H1 (cell line): ENCODE measurements around the gene TMC3. TPM values are rescaled to one million over a fixed set of nuclear protein-coding genes. Genes with fewer than 3 reads are reported as not detected.

ENCODE experiments used
- CTCF ChIA-PET: fragments of 300-600 bp; sonication (Branson Sonifier 250); formaldehyde crosslinking; loops from one replicate; lab custom pipeline; 2021; ENCODE audit not compliant: partially characterized antibody; lab: Charles Lee
- POLR2A ChIA-PET: fragments of 300-600 bp; sonication (Branson Sonifier 250); formaldehyde crosslinking; loops from one replicate; lab custom pipeline; 2021; ENCODE audit warnings: inconsistent platforms; ENCODE audit not compliant: partially characterized antibody; lab: Charles Lee
- DNase-seq, 2 experiments: peaks; one replicate each; pipeline versions ENCODE4 v3.0.0 to v3.0.0-alpha.2; 2010 to 2022; ENCODE audit warnings: low spot score in 2 of 2, low read depth in 1 of 2, mixed read lengths in 1 of 2
- FAIRE-seq: peaks from 2 replicates; lab custom pipeline; 2011; peaks lifted over from hg19 to GRCh38; lab: Jason Lieb, UNC
- H2AFZ ChIP-seq: 2 replicates; pipeline ENCODE4 v1.8.1; 2012; ENCODE audit warnings: low read length, inconsistent platforms
- H2AK5ac ChIP-seq: 2 replicates; pipeline ENCODE4 v1.6.1; 2013; ENCODE audit warnings: low read depth, low read length
- H2BK120ac ChIP-seq: replicated peaks from 2 replicates; pipeline ENCODE3; 2013; ENCODE audit warnings: low read depth, low read length, inconsistent platforms
- H2BK12ac ChIP-seq: 2 replicates; pipeline ENCODE4 v1.6.1; 2013; ENCODE audit warnings: low read depth, low read length
- H2BK15ac ChIP-seq: 2 replicates; pipeline ENCODE4 v1.6.1; 2013; ENCODE audit warnings: low read length
- H2BK20ac ChIP-seq: 2 replicates; pipeline ENCODE4 v1.6.1; 2013; ENCODE audit warnings: low read length
- H2BK5ac ChIP-seq: 2 replicates; pipeline ENCODE4 v1.6.1; 2013; ENCODE audit warnings: low read depth, low read length
- H3K14ac ChIP-seq: 2 replicates; pipeline ENCODE4 v1.6.1; 2013; ENCODE audit warnings: inconsistent platforms; ENCODE audit not compliant: insufficient read length
- H3K18ac ChIP-seq: 2 replicates; pipeline ENCODE4 v1.6.1; 2013; ENCODE audit warnings: low read length; ENCODE audit errors: extremely low read depth
- H3K23ac ChIP-seq: 2 replicates; pipeline ENCODE4 v1.6.1; 2013; ENCODE audit warnings: inconsistent platforms; ENCODE audit not compliant: insufficient read length
- H3K23me2 ChIP-seq: 2 replicates; pipeline ENCODE4 v1.6.1; 2013; ENCODE audit warnings: low read depth, low read length
- H3K27ac ChIP-seq: 2 replicates; pipeline ENCODE4 v1.6.1; 2011; ENCODE audit warnings: low read depth, low read length, inconsistent platforms
- H3K27me3 ChIP-seq, 4 experiments: replicated peaks in 1 of 4; 1 replicate in 1 of 4; 2 replicates in 3 of 4; pipeline versions ENCODE4 v1.6.1 to v1.8.1; 2011 to 2013; ENCODE audit warnings: low read length in 3 of 4, mild to moderate bottlenecking in 3 of 4, inconsistent platforms in 2 of 4, mixed read lengths in 2 of 4, moderate library complexity in 1 of 4; ENCODE audit not compliant: control insufficient read depth in 3 of 4, insufficient read depth in 3 of 4; ENCODE audit errors: extremely low read depth in 1 of 4
- H3K36me3 ChIP-seq, 4 experiments: 2 replicates each; pipeline versions ENCODE4 v1.6.1 to v1.8.1; 2011 to 2013; ENCODE audit warnings: mild to moderate bottlenecking in 4 of 4, low read length in 3 of 4, moderate library complexity in 2 of 4, control low read depth in 1 of 4, inconsistent platforms in 1 of 4; ENCODE audit not compliant: insufficient read depth in 4 of 4, control insufficient read depth in 2 of 4
- H3K4ac ChIP-seq: replicated peaks from 2 replicates; pipeline ENCODE3; 2013; ENCODE audit warnings: low read length, low read depth, mixed read lengths, inconsistent platforms; ENCODE audit not compliant: insufficient read length
- H3K4me1 ChIP-seq, 4 experiments: replicated peaks in 1 of 4; 1 replicate in 1 of 4; 2 replicates in 3 of 4; pipeline versions ENCODE4 v1.6.1 to v1.8.1; 2011 to 2013; ENCODE audit warnings: low read length in 3 of 4, inconsistent platforms in 2 of 4, mixed read lengths in 1 of 4; ENCODE audit not compliant: insufficient read depth in 4 of 4, control insufficient read depth in 3 of 4
- H3K4me2 ChIP-seq, 2 experiments: 2 replicates each; pipeline versions ENCODE4 v1.6.1 to v1.8.1; 2011 to 2013; ENCODE audit warnings: low read depth in 2 of 2, low read length in 2 of 2, control low read depth in 1 of 2, inconsistent platforms in 1 of 2, mild to moderate bottlenecking in 1 of 2; ENCODE audit not compliant: insufficient read depth in 1 of 2
- H3K4me3 ChIP-seq, 4 experiments: fragments of 200-600, 300-600 bp in 1 of 4; sonication (generic), shearing (Covaris generic), sonication (Bioruptor Twin) in 1 of 4; 2 replicates each; pipeline versions ENCODE4 v1.5.1 to v1.8.1; 2011 to 2016; ENCODE audit warnings: low read length in 4 of 4, low read depth in 3 of 4, control low read depth in 2 of 4, inconsistent platforms in 2 of 4, mild to moderate bottlenecking in 2 of 4, mixed read lengths in 1 of 4, moderate library complexity in 1 of 4; ENCODE audit not compliant: insufficient read depth in 2 of 4; ENCODE audit errors: extremely low read depth in 1 of 4
- H3K56ac ChIP-seq: replicated peaks from 2 replicates; pipeline ENCODE3; 2013; ENCODE audit warnings: low read depth, mild to moderate bottlenecking, mixed read lengths, low read length, inconsistent platforms; ENCODE audit not compliant: insufficient read length
- H3K79me1 ChIP-seq: 2 replicates; pipeline ENCODE4 v1.6.1; 2013; ENCODE audit warnings: low read depth, low read length, control low read depth
- H3K79me2 ChIP-seq, 2 experiments: 2 replicates each; pipeline versions ENCODE4 v1.6.1 to v1.8.1; 2012 to 2013; ENCODE audit warnings: low read length in 2 of 2, mild to moderate bottlenecking in 2 of 2, inconsistent platforms in 1 of 2; ENCODE audit not compliant: insufficient read depth in 2 of 2, control insufficient read depth in 1 of 2
- H3K9ac ChIP-seq, 4 experiments: replicated peaks in 1 of 4; 1 replicate in 1 of 4; 2 replicates in 3 of 4; pipeline versions ENCODE4 v1.6.1 to v1.8.1; 2011 to 2013; ENCODE audit warnings: low read depth in 3 of 4, low read length in 3 of 4, control low read depth in 2 of 4, mild to moderate bottlenecking in 2 of 4, moderate library complexity in 2 of 4, inconsistent platforms in 1 of 4; ENCODE audit errors: extremely low read depth in 1 of 4
- H3K9me3 ChIP-seq, 2 experiments: 2 replicates each; pipeline versions ENCODE4 v1.6.1 to v1.8.1; 2012 to 2013; ENCODE audit warnings: mild to moderate bottlenecking in 2 of 2, moderate library complexity in 2 of 2, control low read depth in 1 of 2, inconsistent platforms in 1 of 2, low read depth in 1 of 2, low read length in 1 of 2, mixed read lengths in 1 of 2; ENCODE audit not compliant: insufficient read depth in 2 of 2
- H4K20me1 ChIP-seq, 2 experiments: replicated peaks in 1 of 2; 2 replicates each; pipeline versions ENCODE3 to v1.8.1; 2011 to 2013; ENCODE audit warnings: inconsistent platforms in 2 of 2, low read length in 2 of 2, mild to moderate bottlenecking in 1 of 2; ENCODE audit not compliant: insufficient read depth in 2 of 2, control insufficient read depth in 1 of 2
- H4K5ac ChIP-seq: 2 replicates; pipeline ENCODE4 v1.6.1; 2013; ENCODE audit warnings: low read length, low read depth, mixed read lengths, inconsistent platforms; ENCODE audit not compliant: insufficient read length
- H4K8ac ChIP-seq: 2 replicates; pipeline ENCODE4 v1.8.0; 2013; ENCODE audit warnings: mild to moderate bottlenecking, moderate library complexity, low read length, inconsistent platforms; ENCODE audit not compliant: insufficient read depth; ENCODE audit errors: extremely low read depth
- H4K91ac ChIP-seq: replicated peaks from 2 replicates; pipeline ENCODE3; 2013; ENCODE audit warnings: low read length, mixed read lengths, inconsistent platforms; ENCODE audit not compliant: insufficient read length
- BCL11A ChIP-seq, 2 experiments: IDR thresholded peaks; one replicate each; pipeline ENCODE4 v1.6.1; 2011; ENCODE audit warnings: low read depth in 2 of 2, low read length in 2 of 2, mild to moderate bottlenecking in 2 of 2
- FOSL1 ChIP-seq: IDR thresholded peaks from 2 replicates; pipeline ENCODE4 v1.6.1; 2011; ENCODE audit warnings: mild to moderate bottlenecking, low read depth, low read length, moderate library complexity; ENCODE audit not compliant: insufficient read depth
- KDM1A ChIP-seq: fragments of 200-600, 300-600 bp; sonication (generic); IDR thresholded peaks from 2 replicates; pipeline ENCODE4 v1.7.1; 2016; ENCODE audit warnings: mild to moderate bottlenecking, low read length, borderline replicate concordance
- MAFK ChIP-seq: IDR thresholded peaks from 2 replicates; pipeline ENCODE4 v1.6.1; 2012; ENCODE audit warnings: low read depth, mild to moderate bottlenecking, improper control_type of control experiment, low read length
- SRF ChIP-seq: IDR thresholded peaks from 2 replicates; pipeline ENCODE4 v1.6.1; 2011; ENCODE audit warnings: mild to moderate bottlenecking, low read depth, low read length, moderate library complexity
- TAF1 ChIP-seq: IDR thresholded peaks from 2 replicates; pipeline ENCODE4 v1.6.1; 2011; ENCODE audit warnings: mild to moderate bottlenecking, low read depth, low read length
- TEAD4 ChIP-seq: IDR thresholded peaks from 2 replicates; pipeline ENCODE4 v1.6.1; 2012; ENCODE audit warnings: low read depth, low read length, inconsistent platforms, mixed read lengths
- WGBS, 2 experiments: shearing (Covaris generic) in 1 of 2; methylation state at CpG; one replicate each; pipeline versions ENCODE4 v1.1.6 to v1.1.7; 2013 to 2015; ENCODE audit warnings: low lambda C conversion rate in 2 of 2, mixed read lengths in 2 of 2, inconsistent platforms in 1 of 2, low coverage in 1 of 2, missing lambda C conversion rate in 1 of 2; ENCODE audit not compliant: insufficient replicate concordance in 2 of 2, insufficient coverage in 1 of 2, insufficient read length in 1 of 2; ENCODE audit errors: extremely low coverage in 1 of 2, missing lambda C conversion rate in 1 of 2; 5-methylcytosine and 5-hydroxymethylcytosine counted together
- polyA plus RNA-seq, 7 experiments: library from polyadenylated mRNA; depleted of rRNA in 3 of 7; stranded (reverse) in 5 of 7; unstranded in 2 of 7; fragments of >200 nt in 5 of 7; fragments of 200-250 nt in 2 of 7; gene quantifications; 1 replicate in 5 of 7; 2 replicates in 1 of 7; 4 replicates in 1 of 7; pipeline versions ENCODE4 v1.2.1 to v1.2.3, GENCODE V29; 2011 to 2013; ENCODE audit warnings: missing spikeins in 2 of 7, mixed read lengths in 2 of 7
- total RNA-seq: library from RNA; stranded (reverse); fragmentation: NEBNext Ultra II Directional; extraction: Animal tissue kit (Norgen Biotek cat#: 25700); gene quantifications from 2 replicates; pipeline ENCODE4 v1.2.1, GENCODE V29; 2021

Gene TMC3
- total and polyA plus RNA-seq, 2 of the 8 experiments (the other 6 are each of a cell fraction or from before 2014, with no cell fraction given), result not detected

DNA sequence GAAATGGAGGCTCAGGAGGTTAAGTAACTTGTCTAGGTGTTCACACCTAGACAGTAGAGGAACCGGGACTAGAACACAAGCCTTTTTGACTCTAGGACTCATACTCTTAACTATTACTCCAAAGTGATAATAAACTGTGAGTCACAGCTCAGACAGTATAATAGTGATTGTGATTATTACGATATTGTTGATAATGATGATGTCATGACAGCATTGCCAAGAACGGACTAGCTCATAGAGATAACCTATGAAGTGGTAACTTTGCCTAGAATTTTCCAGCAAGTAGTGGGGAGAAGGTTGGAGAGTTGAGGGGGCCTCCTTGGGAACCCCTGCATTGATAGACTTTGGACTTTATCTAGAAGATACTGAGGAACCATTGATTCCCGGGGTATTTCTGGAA, 84.1 kb downstream of the TMC3 start:
- Histone ChIP-seq H3K79me2 (no peaks in the 10 kb centered on the region), H3K4me2 (no peak overlapping the region), H3K4me3 (no peak overlapping the region), H2AFZ (no peak overlapping the region), H2AK5ac (no peak overlapping the region), H3K9ac (no peak overlapping the region), H3K18ac (no peak overlapping the region), H3K36me3 (no peaks in the 10 kb centered on the region), H4K5ac (no peak overlapping the region), H3K9me3 (no peaks in the 10 kb centered on the region), H2BK20ac (no peak overlapping the region), H4K8ac (no peak overlapping the region), H3K27me3 (no peaks in the 10 kb centered on the region), H3K4ac (no peak overlapping the region), H3K56ac (no peak overlapping the region), H3K14ac (no peak overlapping the region), H3K27ac (no peak overlapping the region), H4K91ac (no peak overlapping the region), H2BK15ac (no peak overlapping the region), H3K23ac (no peak overlapping the region), H2BK12ac (no peak overlapping the region), H2BK5ac (no peak overlapping the region), H4K20me1 (no peaks in the 10 kb centered on the region), H3K23me2 (no peaks in the 10 kb centered on the region), H2BK120ac (no peak overlapping the region), H3K4me1 (peaks cover 0 to 7% (median 3%) of the 10 kb centered on the region in 4 experiments; a peak in 4 of 7 replicates), H3K79me1 (no peaks in the 10 kb centered on the region)
- WGBS, 2 experiments, result 85% methylated on average over 4 of the region's 4 CpGs; no CpG with 5 or more reads in 1 of the 2 experiments
- TF ChIP-seq SRF (no peak), BCL11A (IDR thresholded peaks at IDR 0.05; ENCODE audit: low read depth in 2 of 2, low read length in 2 of 2) (no peak), MAFK (no peak), TEAD4 (no peak), TAF1 (no peak), FOSL1 (no peak), KDM1A (no peak)
- FAIRE-seq (no peak), DNase-seq (no peak)
- ChIA-PET POLR2A (no interaction called here), CTCF (interaction anchor here (1.0 to 4.0 kb wide), 5 partner anchors 15 to 117 kb away, joined by 3 to 17 read pairs (median 6); no protein-coding TSS in a partner anchor)
